WTC11 (cell line): ENCODE results near the gene GADD45B.

Source experiments
- ATF1 ChIP-seq: sonication (generic); formaldehyde crosslinking; IDR thresholded peaks from 2 replicates; pipeline ENCODE4 v1.8.1; 2023; ENCODE audit warnings: mild to moderate bottlenecking, moderate library complexity, missing genetic modification reagents
- CREB1 ChIP-seq: sonication (generic); formaldehyde crosslinking; IDR thresholded peaks from 2 replicates; pipeline ENCODE4 v1.8.0; 2023; ENCODE audit warnings: mild to moderate bottlenecking, missing genetic modification reagents
- CREM ChIP-seq: sonication (generic); formaldehyde crosslinking; IDR thresholded peaks from 2 replicates; pipeline ENCODE4 v1.8.1; 2022; ENCODE audit warnings: mild to moderate bottlenecking, missing genetic modification reagents, moderate library complexity
- ELF4 ChIP-seq: sonication (generic); formaldehyde crosslinking; IDR thresholded peaks from 2 replicates; pipeline ENCODE4 v1.8.1; 2022; ENCODE audit warnings: low read depth, mild to moderate bottlenecking, moderate library complexity, missing genetic modification reagents
- NFYB ChIP-seq: sonication (generic); formaldehyde crosslinking; conservative IDR thresholded peaks from 2 replicates; pipeline ENCODE4 v1.8.0; 2022; ENCODE audit warnings: low read depth, missing genetic modification reagents
- SOX15 ChIP-seq: fragments of 250-450 bp; sonication (Bioruptor Pico); IDR thresholded peaks from 2 replicates; pipeline ENCODE4 v1.9.0; 2021; ENCODE audit warnings: mild to moderate bottlenecking
- SP1 ChIP-seq: sonication (generic); formaldehyde crosslinking; conservative IDR thresholded peaks from 2 replicates; pipeline ENCODE4 v1.8.1; 2022; ENCODE audit warnings: missing genetic modification reagents
- TCF7 ChIP-seq: sonication (generic); formaldehyde crosslinking; IDR thresholded peaks from 2 replicates; pipeline ENCODE4 v1.8.0; 2022; ENCODE audit warnings: mild to moderate bottlenecking, low read depth, missing genetic modification reagents, moderate library complexity
- ZNF416 ChIP-seq: fragments of 250-450 bp; sonication (Bioruptor Pico); IDR thresholded peaks from 2 replicates; pipeline ENCODE4 v1.9.0; 2021; ENCODE audit warnings: mild to moderate bottlenecking, inconsistent platforms
- TF ChIP-seq, protein P1 (sequence below): fragments of 200-600 bp; IDR thresholded peaks from 2 replicates; pipeline ENCODE4 v1.8.0; 2022; ENCODE audit warnings: antibody characterized with exemption
- TF ChIP-seq, protein P2 (sequence below): sonication (generic); formaldehyde crosslinking; IDR thresholded peaks from 2 replicates; pipeline ENCODE4 v1.8.1; 2023; ENCODE audit warnings: mild to moderate bottlenecking, missing genetic modification reagents, moderate library complexity
- TF ChIP-seq, protein P3 (sequence below): sonication (generic); formaldehyde crosslinking; IDR thresholded peaks from 2 replicates; pipeline ENCODE4 v1.8.0; 2023; ENCODE audit warnings: missing genetic modification reagents, mild to moderate bottlenecking, borderline replicate concordance
- TF ChIP-seq, protein P4 (sequence below): fragments of 250-450 bp; sonication (Bioruptor Pico); IDR thresholded peaks from 2 replicates; pipeline ENCODE4 v2.1.2; 2022; ENCODE audit warnings: mild to moderate bottlenecking, moderate library complexity

DNA sequence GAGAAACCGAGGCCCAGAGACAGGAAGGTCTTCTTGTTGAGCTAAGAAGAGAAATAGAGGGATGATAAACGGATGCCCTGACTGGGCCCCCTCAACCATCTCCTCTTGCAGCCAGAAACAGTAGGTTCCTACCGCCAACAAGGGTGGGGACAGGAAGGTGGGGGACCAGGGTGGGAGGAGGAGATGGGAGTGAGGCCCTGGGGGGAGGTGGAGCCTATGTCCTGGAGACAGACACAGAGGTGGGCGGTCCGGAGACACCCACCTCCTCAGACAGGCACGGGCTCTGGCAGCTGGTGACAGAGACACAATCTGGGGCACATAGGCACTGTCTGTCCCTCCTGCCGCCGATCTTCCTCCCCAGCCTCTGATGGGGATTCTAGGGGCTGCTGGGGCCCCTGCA lies 16.9 kb downstream of the GADD45B start:
- no peak for TF ChIP-seq CREB1 (CRISPR knock-in tag)
- no peak for TF ChIP-seq ATF1 (CRISPR knock-in tag)
- no peak for TF ChIP-seq SP1 (CRISPR knock-in tag)
- TF ChIP-seq, protein P1, sequence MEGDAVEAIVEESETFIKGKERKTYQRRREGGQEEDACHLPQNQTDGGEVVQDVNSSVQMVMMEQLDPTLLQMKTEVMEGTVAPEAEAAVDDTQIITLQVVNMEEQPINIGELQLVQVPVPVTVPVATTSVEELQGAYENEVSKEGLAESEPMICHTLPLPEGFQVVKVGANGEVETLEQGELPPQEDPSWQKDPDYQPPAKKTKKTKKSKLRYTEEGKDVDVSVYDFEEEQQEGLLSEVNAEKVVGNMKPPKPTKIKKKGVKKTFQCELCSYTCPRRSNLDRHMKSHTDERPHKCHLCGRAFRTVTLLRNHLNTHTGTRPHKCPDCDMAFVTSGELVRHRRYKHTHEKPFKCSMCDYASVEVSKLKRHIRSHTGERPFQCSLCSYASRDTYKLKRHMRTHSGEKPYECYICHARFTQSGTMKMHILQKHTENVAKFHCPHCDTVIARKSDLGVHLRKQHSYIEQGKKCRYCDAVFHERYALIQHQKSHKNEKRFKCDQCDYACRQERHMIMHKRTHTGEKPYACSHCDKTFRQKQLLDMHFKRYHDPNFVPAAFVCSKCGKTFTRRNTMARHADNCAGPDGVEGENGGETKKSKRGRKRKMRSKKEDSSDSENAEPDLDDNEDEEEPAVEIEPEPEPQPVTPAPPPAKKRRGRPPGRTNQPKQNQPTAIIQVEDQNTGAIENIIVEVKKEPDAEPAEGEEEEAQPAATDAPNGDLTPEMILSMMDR = no peak
- TF ChIP-seq CREM (CRISPR knock-in tag) = no peak
- no peak for TF ChIP-seq ELF4 (CRISPR knock-in tag)
- TF ChIP-seq ZNF416 (CRISPR knock-in tag) = no peak
- TF ChIP-seq TCF7 = no peak
- TF ChIP-seq, protein P2, sequence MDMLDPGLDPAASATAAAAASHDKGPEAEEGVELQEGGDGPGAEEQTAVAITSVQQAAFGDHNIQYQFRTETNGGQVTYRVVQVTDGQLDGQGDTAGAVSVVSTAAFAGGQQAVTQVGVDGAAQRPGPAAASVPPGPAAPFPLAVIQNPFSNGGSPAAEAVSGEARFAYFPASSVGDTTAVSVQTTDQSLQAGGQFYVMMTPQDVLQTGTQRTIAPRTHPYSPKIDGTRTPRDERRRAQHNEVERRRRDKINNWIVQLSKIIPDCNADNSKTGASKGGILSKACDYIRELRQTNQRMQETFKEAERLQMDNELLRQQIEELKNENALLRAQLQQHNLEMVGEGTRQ = no peak
- no peak for TF ChIP-seq SOX15 (CRISPR knock-in tag)
- TF ChIP-seq, protein P3, sequence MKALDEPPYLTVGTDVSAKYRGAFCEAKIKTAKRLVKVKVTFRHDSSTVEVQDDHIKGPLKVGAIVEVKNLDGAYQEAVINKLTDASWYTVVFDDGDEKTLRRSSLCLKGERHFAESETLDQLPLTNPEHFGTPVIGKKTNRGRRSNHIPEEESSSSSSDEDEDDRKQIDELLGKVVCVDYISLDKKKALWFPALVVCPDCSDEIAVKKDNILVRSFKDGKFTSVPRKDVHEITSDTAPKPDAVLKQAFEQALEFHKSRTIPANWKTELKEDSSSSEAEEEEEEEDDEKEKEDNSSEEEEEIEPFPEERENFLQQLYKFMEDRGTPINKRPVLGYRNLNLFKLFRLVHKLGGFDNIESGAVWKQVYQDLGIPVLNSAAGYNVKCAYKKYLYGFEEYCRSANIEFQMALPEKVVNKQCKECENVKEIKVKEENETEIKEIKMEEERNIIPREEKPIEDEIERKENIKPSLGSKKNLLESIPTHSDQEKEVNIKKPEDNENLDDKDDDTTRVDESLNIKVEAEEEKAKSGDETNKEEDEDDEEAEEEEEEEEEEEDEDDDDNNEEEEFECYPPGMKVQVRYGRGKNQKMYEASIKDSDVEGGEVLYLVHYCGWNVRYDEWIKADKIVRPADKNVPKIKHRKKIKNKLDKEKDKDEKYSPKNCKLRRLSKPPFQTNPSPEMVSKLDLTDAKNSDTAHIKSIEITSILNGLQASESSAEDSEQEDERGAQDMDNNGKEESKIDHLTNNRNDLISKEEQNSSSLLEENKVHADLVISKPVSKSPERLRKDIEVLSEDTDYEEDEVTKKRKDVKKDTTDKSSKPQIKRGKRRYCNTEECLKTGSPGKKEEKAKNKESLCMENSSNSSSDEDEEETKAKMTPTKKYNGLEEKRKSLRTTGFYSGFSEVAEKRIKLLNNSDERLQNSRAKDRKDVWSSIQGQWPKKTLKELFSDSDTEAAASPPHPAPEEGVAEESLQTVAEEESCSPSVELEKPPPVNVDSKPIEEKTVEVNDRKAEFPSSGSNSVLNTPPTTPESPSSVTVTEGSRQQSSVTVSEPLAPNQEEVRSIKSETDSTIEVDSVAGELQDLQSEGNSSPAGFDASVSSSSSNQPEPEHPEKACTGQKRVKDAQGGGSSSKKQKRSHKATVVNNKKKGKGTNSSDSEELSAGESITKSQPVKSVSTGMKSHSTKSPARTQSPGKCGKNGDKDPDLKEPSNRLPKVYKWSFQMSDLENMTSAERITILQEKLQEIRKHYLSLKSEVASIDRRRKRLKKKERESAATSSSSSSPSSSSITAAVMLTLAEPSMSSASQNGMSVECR (CRISPR knock-in tag) = no peak
- TF ChIP-seq, protein P4, sequence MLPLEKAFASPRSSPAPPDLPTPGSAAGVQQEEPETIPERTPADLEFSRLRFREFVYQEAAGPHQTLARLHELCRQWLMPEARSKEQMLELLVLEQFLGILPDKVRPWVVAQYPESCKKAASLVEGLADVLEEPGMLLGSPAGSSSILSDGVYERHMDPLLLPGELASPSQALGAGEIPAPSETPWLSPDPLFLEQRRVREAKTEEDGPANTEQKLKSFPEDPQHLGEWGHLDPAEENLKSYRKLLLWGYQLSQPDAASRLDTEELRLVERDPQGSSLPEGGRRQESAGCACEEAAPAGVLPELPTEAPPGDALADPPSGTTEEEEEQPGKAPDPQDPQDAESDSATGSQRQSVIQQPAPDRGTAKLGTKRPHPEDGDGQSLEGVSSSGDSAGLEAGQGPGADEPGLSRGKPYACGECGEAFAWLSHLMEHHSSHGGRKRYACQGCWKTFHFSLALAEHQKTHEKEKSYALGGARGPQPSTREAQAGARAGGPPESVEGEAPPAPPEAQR (CRISPR knock-in tag) = no peak
- TF ChIP-seq NFYB (CRISPR knock-in tag) = no peak
